ENCODE measurements around the gene ZNF516. TPM values are rescaled to one million over a fixed set of nuclear protein-coding genes. Genes with fewer than 3 reads are reported as not detected.
A peak's percentile ranks its signal among the peaks of the same experiment; 100 is the strongest.

The ZNF516 gene
- total RNA-seq, 1 donor from 2014 or later: 11.5 TPM

DNA sequence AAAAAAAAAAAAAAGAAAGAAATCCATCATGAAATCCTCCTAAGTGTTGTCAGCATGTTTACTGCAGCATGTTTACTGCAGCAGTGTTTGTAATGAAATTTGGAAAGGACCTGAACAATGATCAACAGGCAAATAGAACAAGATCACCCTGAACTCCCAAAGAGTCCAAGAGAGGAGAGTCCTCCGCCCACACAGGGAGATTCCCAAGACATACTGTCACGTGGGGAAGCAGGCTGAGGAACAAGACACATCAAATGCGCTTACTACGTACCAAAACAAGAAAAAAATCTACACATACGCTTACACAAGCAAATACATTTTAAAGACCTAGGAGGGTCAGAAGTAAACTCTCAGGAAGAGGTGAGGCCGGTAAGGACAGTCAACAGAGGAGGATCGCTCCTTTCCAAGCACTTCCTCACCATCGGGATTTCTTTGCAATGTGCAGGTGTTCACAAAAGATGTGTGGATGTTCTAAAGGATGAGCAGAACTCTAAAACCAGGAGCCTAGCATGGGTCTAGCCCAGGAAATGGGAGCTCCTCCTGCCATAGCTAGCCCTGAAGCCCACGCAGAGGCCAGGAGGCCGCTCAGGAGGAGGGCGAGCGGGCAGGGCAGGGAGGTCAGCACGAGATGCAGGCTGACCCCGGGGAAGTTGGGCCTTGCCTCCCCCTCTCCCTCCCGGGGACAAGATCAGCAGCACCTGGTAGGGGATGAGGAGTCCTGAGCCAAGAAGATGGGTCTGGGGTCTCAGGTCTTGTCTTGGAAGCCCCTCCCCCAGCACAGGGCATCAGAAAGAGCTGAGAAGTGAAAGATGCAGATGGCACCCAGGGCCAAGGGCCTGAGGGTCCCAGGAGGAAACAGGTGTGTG is 66.4 kb downstream of the ZNF516 start:
- Histone ChIP-seq H3K4me1 (peaks cover 29% of the 10 kb centered on the region), H3K27ac (replicated peaks) (no peak overlapping the region), H3K9me3 (replicated peaks) (no peaks in the 10 kb centered on the region), H3K4me3 (no peak overlapping the region), H3K27me3 (ENCODE audit: low read depth) (no peaks in the 10 kb centered on the region), H3K36me3 (peaks cover 9% of the 10 kb centered on the region)
- DNase-seq: no peak
- TF ChIP-seq, protein P1, sequence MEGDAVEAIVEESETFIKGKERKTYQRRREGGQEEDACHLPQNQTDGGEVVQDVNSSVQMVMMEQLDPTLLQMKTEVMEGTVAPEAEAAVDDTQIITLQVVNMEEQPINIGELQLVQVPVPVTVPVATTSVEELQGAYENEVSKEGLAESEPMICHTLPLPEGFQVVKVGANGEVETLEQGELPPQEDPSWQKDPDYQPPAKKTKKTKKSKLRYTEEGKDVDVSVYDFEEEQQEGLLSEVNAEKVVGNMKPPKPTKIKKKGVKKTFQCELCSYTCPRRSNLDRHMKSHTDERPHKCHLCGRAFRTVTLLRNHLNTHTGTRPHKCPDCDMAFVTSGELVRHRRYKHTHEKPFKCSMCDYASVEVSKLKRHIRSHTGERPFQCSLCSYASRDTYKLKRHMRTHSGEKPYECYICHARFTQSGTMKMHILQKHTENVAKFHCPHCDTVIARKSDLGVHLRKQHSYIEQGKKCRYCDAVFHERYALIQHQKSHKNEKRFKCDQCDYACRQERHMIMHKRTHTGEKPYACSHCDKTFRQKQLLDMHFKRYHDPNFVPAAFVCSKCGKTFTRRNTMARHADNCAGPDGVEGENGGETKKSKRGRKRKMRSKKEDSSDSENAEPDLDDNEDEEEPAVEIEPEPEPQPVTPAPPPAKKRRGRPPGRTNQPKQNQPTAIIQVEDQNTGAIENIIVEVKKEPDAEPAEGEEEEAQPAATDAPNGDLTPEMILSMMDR (IDR thresholded peaks at IDR 0.05; ENCODE audit: borderline replicate concordance): no peak
- intact Hi-C loops (cut with micrococcal nuclease): no loop called here

DNA sequence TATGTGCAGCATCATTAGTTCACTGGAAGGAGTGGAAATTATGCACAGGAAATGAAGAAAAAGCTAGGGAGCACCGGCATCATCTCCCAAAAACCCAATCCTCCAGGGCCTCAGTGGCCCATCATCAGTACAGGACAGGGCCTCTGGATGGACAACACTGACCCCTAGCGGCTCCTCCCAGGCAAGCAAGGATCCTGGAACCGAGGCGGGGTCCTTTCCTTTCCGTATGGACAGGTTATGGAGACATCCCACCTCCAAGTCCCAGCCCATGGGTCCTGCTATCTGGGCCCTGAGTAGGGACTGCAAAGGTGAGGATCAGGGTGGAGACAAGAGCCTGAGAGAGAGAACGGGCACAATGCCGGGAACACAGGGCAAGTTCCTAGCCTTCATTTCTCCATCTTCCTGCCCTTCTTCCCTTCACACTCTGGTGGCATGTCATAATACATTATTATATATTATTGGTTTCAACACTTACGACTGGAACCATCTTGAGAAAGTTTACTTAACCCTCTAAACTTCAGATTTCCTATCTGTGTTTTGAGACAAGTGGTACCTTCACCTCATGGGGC is 68.2 kb downstream of the ZNF516 start:
- Histone ChIP-seq H3K27me3 (ENCODE audit: low read depth) (no peaks in the 10 kb centered on the region), H3K9me3 (replicated peaks) (no peaks in the 10 kb centered on the region), H3K4me3 (no peak overlapping the region), H3K36me3 (no peaks in the 10 kb centered on the region), H3K27ac (replicated peaks) (no peak overlapping the region), H3K4me1 (peaks cover 29% of the 10 kb centered on the region)
- intact Hi-C loops (cut with micrococcal nuclease): no loop called here
- TF ChIP-seq, protein P1 (IDR thresholded peaks at IDR 0.05; ENCODE audit: borderline replicate concordance): peak; percentile 73
- DNase-seq: no peak

DNA sequence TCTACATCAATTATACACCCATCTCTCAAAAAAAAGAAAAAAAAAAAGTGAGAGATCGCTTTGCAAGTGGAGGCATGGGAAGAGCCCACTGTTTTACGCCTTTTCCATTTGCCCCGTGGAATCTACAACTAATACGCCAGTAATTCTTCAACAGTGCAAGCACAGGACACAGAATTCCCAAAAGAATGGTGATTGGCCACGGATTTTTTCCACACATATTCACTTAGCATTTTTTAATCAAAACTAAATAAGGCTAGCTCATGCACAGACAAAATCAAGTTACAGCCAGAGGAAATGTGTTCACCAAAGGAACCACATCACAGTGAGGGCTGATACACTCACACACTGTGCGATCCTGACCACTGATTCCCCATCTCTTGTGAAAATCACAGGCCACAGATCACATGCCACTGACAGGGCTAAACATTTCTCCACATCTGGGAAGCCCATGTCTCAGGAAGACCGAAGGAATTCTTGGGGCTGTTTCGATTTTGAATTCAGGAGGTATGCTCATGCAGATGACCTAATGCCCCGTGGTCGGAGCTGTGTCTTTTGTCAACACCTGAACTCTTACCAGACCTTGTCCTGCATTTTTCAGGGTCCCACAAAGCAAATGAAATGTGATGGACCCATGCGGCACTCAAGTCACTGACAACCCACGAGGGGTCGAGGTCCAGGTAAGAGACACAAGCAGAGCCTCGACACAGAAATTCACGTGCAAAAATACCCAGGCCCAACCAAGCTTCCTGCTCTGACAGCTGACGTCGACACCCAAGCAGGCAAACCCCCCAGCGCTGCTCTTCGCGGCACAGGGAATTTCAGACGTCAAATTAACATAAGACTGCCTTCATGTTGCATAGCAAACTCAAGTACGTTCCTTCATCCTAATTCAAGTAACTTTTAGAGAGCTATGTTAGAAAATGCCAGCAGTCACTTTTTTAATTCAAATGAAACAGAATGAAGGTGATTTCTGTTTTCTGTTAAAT is 69.6 kb downstream of the ZNF516 start:
- Histone ChIP-seq H3K27ac (replicated peaks) (no peak overlapping the region), H3K4me1 (peaks cover 23% of the 10 kb centered on the region), H3K4me3 (no peak overlapping the region), H3K9me3 (replicated peaks) (no peaks in the 10 kb centered on the region), H3K27me3 (ENCODE audit: low read depth) (no peaks in the 10 kb centered on the region), H3K36me3 (no peaks in the 10 kb centered on the region)
- DNase-seq: no peak
- intact Hi-C loops (cut with micrococcal nuclease): no loop called here
- TF ChIP-seq, protein P1 (IDR thresholded peaks at IDR 0.05; ENCODE audit: borderline replicate concordance): no peak

DNA sequence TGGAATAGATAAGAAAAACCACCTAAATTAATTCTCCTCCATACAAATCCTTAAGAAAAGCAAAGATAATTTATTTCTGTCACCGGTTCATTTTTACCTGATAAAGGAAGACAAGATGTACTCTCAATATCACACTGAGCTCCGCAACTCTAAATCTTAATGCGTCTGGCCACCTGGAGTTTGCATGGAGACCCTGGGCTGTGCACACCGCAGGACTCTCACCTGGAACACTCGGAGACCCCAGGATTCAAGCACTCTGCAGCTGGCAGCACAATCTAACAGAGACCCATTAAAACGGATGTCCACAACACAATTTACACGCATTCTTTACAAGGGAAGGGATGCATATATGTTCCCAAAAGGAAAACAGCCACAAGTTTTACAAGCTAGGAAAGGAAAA is 72.2 kb downstream of the ZNF516 start:
- no peak overlapping the region for H3K27ac ChIP-seq (replicated peaks)
- H3K27me3 ChIP-seq (ENCODE audit: low read depth): no peaks in the 10 kb centered on the region
- H3K4me3 ChIP-seq: no peak overlapping the region
- H3K4me1 ChIP-seq: no peaks in the 10 kb centered on the region
- no peak for DNase-seq
- no peaks in the 10 kb centered on the region for H3K9me3 ChIP-seq (replicated peaks)
- no peaks in the 10 kb centered on the region for H3K36me3 ChIP-seq
- intact Hi-C loops (cut with micrococcal nuclease): no loop called here
- TF ChIP-seq, protein P1 (IDR thresholded peaks at IDR 0.05; ENCODE audit: borderline replicate concordance): no peak

DNA sequence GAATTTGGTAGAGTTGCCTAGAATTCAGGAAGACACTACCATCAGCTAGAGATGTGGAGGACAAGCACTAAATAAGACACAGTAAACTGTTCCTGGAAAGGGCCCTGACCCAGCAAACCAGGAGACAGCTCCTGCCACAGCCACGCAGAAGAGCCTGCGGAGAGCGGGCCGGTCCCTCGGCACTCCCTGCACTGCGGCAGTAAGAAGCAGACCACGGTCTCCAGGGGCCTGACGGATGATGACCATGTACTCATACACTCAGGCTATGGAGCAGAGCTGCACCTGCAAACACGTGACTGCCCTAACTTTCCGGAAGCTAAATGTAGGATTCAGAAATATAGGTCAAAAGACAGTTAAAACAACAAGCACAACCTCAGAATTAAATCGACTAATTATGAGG is 72.9 kb downstream of the ZNF516 start:
- Histone ChIP-seq H3K27ac (replicated peaks) (no peak overlapping the region), H3K9me3 (replicated peaks) (no peaks in the 10 kb centered on the region), H3K27me3 (ENCODE audit: low read depth) (no peaks in the 10 kb centered on the region), H3K4me1 (peaks cover 2% of the 10 kb centered on the region), H3K36me3 (no peaks in the 10 kb centered on the region), H3K4me3 (no peak overlapping the region)
- TF ChIP-seq, protein P1 (IDR thresholded peaks at IDR 0.05; ENCODE audit: borderline replicate concordance): no peak
- intact Hi-C loops (cut with micrococcal nuclease): no loop called here
- no peak for DNase-seq
